K562 (cell line): ENCODE measurements around the gene TNIK. TPM values are rescaled to one million over a fixed set of nuclear protein-coding genes. Genes with fewer than 3 reads are reported as not detected.
A peak's percentile ranks its signal among the peaks of the same experiment; 100 is the strongest.

Experiments
- CTBP1 ChIP-seq: fragments of 450-650 bp; IDR thresholded peaks from 2 replicates; pipeline ENCODE4 v1.6.1; 2016; ENCODE audit warnings: borderline replicate concordance
- DIDO1 ChIP-seq: fragments of 450-650 bp; IDR thresholded peaks from 2 replicates; pipeline ENCODE4 v1.6.1; 2016; ENCODE audit warnings: low read depth, missing biosample characterization, missing genetic modification characterization
- FIP1L1 ChIP-seq: fragments of 200-400 bp; formaldehyde crosslinking; IDR thresholded peaks from 2 replicates; pipeline ENCODE4 v1.6.1; 2018; ENCODE audit warnings: mild to moderate bottlenecking, low read depth, low read length; ENCODE audit not compliant: poor library complexity, severe bottlenecking
- FOXA3 ChIP-seq, 2 experiments: fragments of 450-650 bp in 1 of 2; sonication (generic) in 1 of 2; formaldehyde crosslinking; IDR thresholded peaks in 1 of 2; conservative IDR thresholded peaks in 1 of 2; 2 replicates each; pipeline versions ENCODE4 v1.4.0 to v1.8.0; 2020 to 2022; ENCODE audit warnings: mild to moderate bottlenecking in 2 of 2, missing genetic modification reagents in 1 of 2
- FOXJ3 ChIP-seq: sonication (generic); formaldehyde crosslinking; IDR thresholded peaks from 2 replicates; pipeline ENCODE4 v1.4.0; 2020; ENCODE audit warnings: mild to moderate bottlenecking, missing genetic modification reagents
- IRF9 ChIP-seq: fragments of 450-650 bp; IDR thresholded peaks from 2 replicates; pipeline ENCODE4 v1.6.1; 2016; ENCODE audit warnings: missing biosample characterization, missing genetic modification characterization
- KLF10 ChIP-seq: fragments of 250-450 bp; sonication (Bioruptor Pico); IDR thresholded peaks from 2 replicates; pipeline ENCODE4 v1.6.1; 2021; ENCODE audit warnings: matching md5 sums
- MAFG ChIP-seq: fragments of 450-650 bp; conservative IDR thresholded peaks from 2 replicates; pipeline ENCODE4 v1.6.1; 2016; ENCODE audit warnings: missing genetic modification characterization, missing compliant biosample characterization
- MTA1 ChIP-seq: fragments of 450-650 bp; IDR thresholded peaks from 2 replicates; pipeline ENCODE4 v1.6.1; 2017; ENCODE audit warnings: borderline replicate concordance
- PML ChIP-seq: IDR thresholded peaks from 2 replicates; pipeline ENCODE4 v1.6.1; 2012; ENCODE audit warnings: low read length, inconsistent platforms
- POLR3A ChIP-seq: IDR thresholded peaks from 2 replicates; pipeline ENCODE4 v1.6.1; 2011; ENCODE audit warnings: borderline replicate concordance, mild to moderate bottlenecking, moderate library complexity; ENCODE audit not compliant: insufficient read length, insufficient read depth; ENCODE audit errors: extremely low read depth
- RBM22 ChIP-seq: fragments of 200-400 bp; formaldehyde crosslinking; IDR thresholded peaks from 2 replicates; pipeline ENCODE4 v1.6.1; 2018; ENCODE audit warnings: low read length, low read depth; ENCODE audit not compliant: poor library complexity, severe bottlenecking
- RBM25 ChIP-seq: fragments of 200-400 bp; formaldehyde crosslinking; IDR thresholded peaks from 2 replicates; pipeline ENCODE4 v1.6.1; 2018; ENCODE audit warnings: low read length, low read depth, moderate library complexity; ENCODE audit not compliant: severe bottlenecking
- SAFB2 ChIP-seq: fragments of 200-400 bp; formaldehyde crosslinking; IDR thresholded peaks from 2 replicates; pipeline ENCODE4 v1.6.1; 2018; ENCODE audit warnings: borderline replicate concordance, low read length, low read depth, moderate library complexity; ENCODE audit not compliant: severe bottlenecking
- SMAD4 ChIP-seq: fragments of 250-450 bp; sonication (Bioruptor Pico); conservative IDR thresholded peaks from 2 replicates; pipeline ENCODE4 v1.8.0; 2021; ENCODE audit warnings: inconsistent platforms, mild to moderate bottlenecking, moderate library complexity
- SOX6 ChIP-seq: fragments of 450-650 bp; IDR thresholded peaks from 2 replicates; pipeline ENCODE4 v1.6.1; 2014; ENCODE audit warnings: mild to moderate bottlenecking
- SRSF9 ChIP-seq: fragments of 200-400 bp; formaldehyde crosslinking; IDR thresholded peaks from 2 replicates; pipeline ENCODE4 v1.6.1; 2017; ENCODE audit warnings: low read depth, low read length, borderline replicate concordance
- TEAD4 ChIP-seq, 2 experiments: sonication (generic) in 1 of 2; formaldehyde crosslinking in 1 of 2; IDR thresholded peaks; 2 replicates each; pipeline versions ENCODE4 v1.6.1 to v1.8.0; 2012 to 2022; ENCODE audit warnings: borderline replicate concordance in 1 of 2, inconsistent platforms in 1 of 2, low read length in 1 of 2, mild to moderate bottlenecking in 1 of 2, missing genetic modification reagents in 1 of 2
- TOE1 ChIP-seq, 2 experiments: fragments of 450-650 bp in 1 of 2; sonication (generic) in 1 of 2; formaldehyde crosslinking in 1 of 2; IDR thresholded peaks; 2 replicates each; pipeline versions ENCODE4 v1.7.1 to v1.8.0; 2016 to 2022; ENCODE audit warnings: borderline replicate concordance in 2 of 2, mild to moderate bottlenecking in 2 of 2, antibody characterized with exemption in 1 of 2, inconsistent platforms in 1 of 2, low read depth in 1 of 2, missing genetic modification reagents in 1 of 2, moderate library complexity in 1 of 2
- ZFP91 ChIP-seq: sonication (generic); formaldehyde crosslinking; IDR thresholded peaks from 2 replicates; pipeline ENCODE4 v1.8.0; 2022; ENCODE audit warnings: mild to moderate bottlenecking, missing genetic modification reagents
- ZNF175 ChIP-seq: fragments of 200-800 bp; sonication (Bioruptor generic); IDR thresholded peaks from 2 replicates; pipeline ENCODE4 v1.6.1; 2016; ENCODE audit warnings: low read depth, mild to moderate bottlenecking, missing genetic modification characterization, missing compliant biosample characterization
- ZNF347 ChIP-seq: fragments of 450-650 bp; formaldehyde crosslinking; IDR thresholded peaks from 2 replicates; pipeline ENCODE4 v1.4.0; 2020; ENCODE audit warnings: low read depth, mild to moderate bottlenecking, moderate library complexity
- ZNF584 ChIP-seq: fragments of 200-800 bp; sonication (Bioruptor generic); IDR thresholded peaks from 2 replicates; pipeline ENCODE4 v1.6.1; 2016; ENCODE audit warnings: low read depth, mild to moderate bottlenecking, missing genetic modification characterization, missing compliant biosample characterization
- polyA plus RNA-seq, 8 experiments: library from polyadenylated mRNA; depleted of rRNA in 4 of 8; stranded (reverse) in 5 of 8; unstranded in 3 of 8; fragments of >200 nt; fragmentation: Nextera tagmentation in 2 of 8; fragmentation: Illumina TruSeq in 1 of 8; extraction: Ambion mirVana in 2 of 8; extraction: Trizol in 1 of 8; gene quantifications; 2 replicates each; pipeline versions ENCODE4 v1.2.1 to v1.2.3, GENCODE V29; 2011 to 2014; ENCODE audit warnings: inconsistent platforms in 1 of 8, missing spikeins in 1 of 8
- total RNA-seq, 7 experiments: library from RNA; depleted of rRNA in 6 of 7; stranded (reverse); fragments of >200 nt in 6 of 7; fragmentation: Illumina TruSeq in 2 of 7; extraction: Trizol in 2 of 7; gene quantifications; 2 replicates each; pipeline versions ENCODE4 v1.2.1 to v1.2.3, GENCODE V29; 2011 to 2021; ENCODE audit warnings: low replicate concordance in 1 of 7

Gene TNIK
- total and polyA plus RNA-seq, 9 of the 15 experiments (the other 6 are each of a cell fraction or from before 2014, with no cell fraction given): 6.6 to 39.0 (median 24.7) TPM

GRCh38 chr3:171239757-171240503 is 220.3 kb downstream of the TNIK start (continued):
- TF ChIP-seq IRF9 (tag) (peak; percentile 70; the same call in 1 of the 2 replicates), MAFG (tag) (peak; percentile 71), DIDO1 (tag) (0 out of 2 replicates have a peak, but pooled peaks have one; percentile 42), RBM25 (no peak), SAFB2 (no peak), SMAD4 (CRISPR knock-in tag) (peak; percentile 49; the same call in 1 of the 2 replicates), FOXJ3 (CRISPR knock-in tag) (no peak), FIP1L1 (no peak), PML (no peak), ZFP91 (CRISPR knock-in tag) (no peak), CTBP1 (peak; percentile 45; the same call in 1 of the 2 replicates), RBM22 (no peak), TEAD4 (IDR thresholded peaks at IDR 0.05; ENCODE audit: low read length) (0 out of 2 replicates have a peak, but pooled peaks have one; percentile 7), TEAD4 (CRISPR knock-in tag; IDR thresholded peaks at IDR 0.05; ENCODE audit: borderline replicate concordance) (no peak), TOE1 (IDR thresholded peaks at IDR 0.05; ENCODE audit: borderline replicate concordance) (peak; percentile 29; the same call in 1 of the 2 replicates), TOE1 (CRISPR knock-in tag; IDR thresholded peaks at IDR 0.05; ENCODE audit: borderline replicate concordance, low read depth) (no peak), SOX6 (peak; percentile 95), ZNF347 (CRISPR knock-in tag) (no peak), ZNF584 (peak; percentile 89; the same call in 1 of the 2 replicates), FOXA3 (CRISPR knock-in tag; conservative IDR thresholded peaks at IDR 0.05 in 1 of 2, IDR thresholded peaks at IDR 0.05 in 1 of 2) (peak; percentile 52 to 83; a peak in 2 of 4 replicates), SRSF9 (no peak), KLF10 (CRISPR knock-in tag) (no peak), ZNF175 (CRISPR knock-in tag) (peak; percentile 65), MTA1 (0 out of 2 replicates have a peak, but pooled peaks have one; percentile 44), POLR3A (no peak)
